ENCODE measurements around the gene MEIS2. TPM values are rescaled to one million over a fixed set of nuclear protein-coding genes. Genes with fewer than 3 reads are reported as not detected.
A peak's percentile ranks its signal among the peaks of the same experiment; 100 is the strongest.

MEIS2 gene
- total RNA-seq, 1 donor from 2014 or later = 76.9 TPM

DNA sequence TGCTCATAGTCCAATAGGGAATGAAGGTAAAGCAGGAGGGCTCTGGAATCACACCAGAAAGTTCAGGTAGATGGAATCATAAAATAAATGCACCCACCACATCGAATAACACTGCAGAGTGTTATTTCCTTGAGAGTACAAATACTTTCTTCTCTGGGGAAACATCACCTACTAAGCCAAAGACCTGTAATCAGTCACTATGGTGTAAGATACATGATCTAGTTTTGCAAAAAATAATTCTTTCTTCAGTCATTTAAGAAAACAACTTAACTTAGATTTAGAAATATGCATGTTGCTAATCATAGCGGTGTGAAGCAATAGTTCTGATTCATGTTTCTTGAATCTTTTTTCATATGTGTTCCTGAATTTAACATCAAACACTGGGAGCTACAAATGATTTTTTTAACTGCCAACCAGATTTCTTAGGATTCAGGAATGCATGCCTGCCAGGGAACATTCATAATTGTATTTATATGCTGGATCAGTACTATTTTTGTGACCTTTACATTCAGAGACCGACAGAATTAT is 40.2 kb upstream of the MEIS2 start:
- TF ChIP-seq POLR2AphosphoS5 (IDR thresholded peaks at IDR 0.05; ENCODE audit: insufficient read depth in 1 of 2, low read depth in 1 of 2) = no peak
- TF ChIP-seq, protein P1, sequence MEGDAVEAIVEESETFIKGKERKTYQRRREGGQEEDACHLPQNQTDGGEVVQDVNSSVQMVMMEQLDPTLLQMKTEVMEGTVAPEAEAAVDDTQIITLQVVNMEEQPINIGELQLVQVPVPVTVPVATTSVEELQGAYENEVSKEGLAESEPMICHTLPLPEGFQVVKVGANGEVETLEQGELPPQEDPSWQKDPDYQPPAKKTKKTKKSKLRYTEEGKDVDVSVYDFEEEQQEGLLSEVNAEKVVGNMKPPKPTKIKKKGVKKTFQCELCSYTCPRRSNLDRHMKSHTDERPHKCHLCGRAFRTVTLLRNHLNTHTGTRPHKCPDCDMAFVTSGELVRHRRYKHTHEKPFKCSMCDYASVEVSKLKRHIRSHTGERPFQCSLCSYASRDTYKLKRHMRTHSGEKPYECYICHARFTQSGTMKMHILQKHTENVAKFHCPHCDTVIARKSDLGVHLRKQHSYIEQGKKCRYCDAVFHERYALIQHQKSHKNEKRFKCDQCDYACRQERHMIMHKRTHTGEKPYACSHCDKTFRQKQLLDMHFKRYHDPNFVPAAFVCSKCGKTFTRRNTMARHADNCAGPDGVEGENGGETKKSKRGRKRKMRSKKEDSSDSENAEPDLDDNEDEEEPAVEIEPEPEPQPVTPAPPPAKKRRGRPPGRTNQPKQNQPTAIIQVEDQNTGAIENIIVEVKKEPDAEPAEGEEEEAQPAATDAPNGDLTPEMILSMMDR (IDR thresholded peaks at IDR 0.05) = no peak
- no peak for TF ChIP-seq POLR2A (IDR thresholded peaks at IDR 0.05)
- Histone ChIP-seq H3K9me3 (no peaks in the 10 kb centered on the region), H3K4me1 (no peaks in the 10 kb centered on the region), H3K36me3 (no peaks in the 10 kb centered on the region), H3K4me3 (no peak overlapping the region), H3K27ac (no peak overlapping the region), H3K27me3 (no peaks in the 10 kb centered on the region)
- no peak for DNase-seq (ENCODE audit: extremely low spot score in 2 of 2)
- intact Hi-C loops (cut with DNase I) = no loop called here

DNA sequence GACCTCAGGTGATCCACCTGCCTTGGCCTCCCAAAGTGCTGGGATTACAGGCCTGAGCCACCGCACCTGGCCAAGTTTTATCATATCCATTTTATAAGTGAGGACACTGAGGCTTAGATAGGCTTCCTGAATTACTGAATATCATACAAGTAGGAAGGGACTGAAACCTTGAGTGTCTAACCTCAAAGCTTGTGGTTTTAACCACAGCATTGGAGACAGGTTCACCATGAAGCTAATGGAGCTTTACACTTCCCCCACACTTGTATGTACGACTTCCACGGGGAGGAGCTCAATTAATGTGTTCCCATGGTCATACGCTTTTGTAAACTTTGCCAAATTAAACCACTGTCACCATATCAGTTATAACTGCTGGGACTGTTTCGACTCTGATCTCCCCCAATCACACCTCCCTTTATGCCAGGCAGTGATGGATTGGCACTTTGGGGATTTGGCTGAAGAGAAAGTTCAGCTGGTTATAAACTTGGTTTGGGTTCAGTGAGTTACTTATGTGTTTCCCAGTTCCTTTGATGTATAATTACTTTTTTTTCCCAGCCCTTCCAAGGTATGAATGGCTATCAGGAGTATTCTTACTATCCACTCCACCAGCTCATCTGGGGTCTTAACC is 38.4 kb upstream of the MEIS2 start:
- Histone ChIP-seq H3K4me3 (no peak overlapping the region), H3K27ac (no peak overlapping the region), H3K4me1 (no peaks in the 10 kb centered on the region), H3K9me3 (no peaks in the 10 kb centered on the region), H3K36me3 (no peaks in the 10 kb centered on the region), H3K27me3 (no peaks in the 10 kb centered on the region)
- intact Hi-C loops (cut with DNase I) = no loop called here
- no peak for TF ChIP-seq POLR2AphosphoS5 (IDR thresholded peaks at IDR 0.05; ENCODE audit: insufficient read depth in 1 of 2, low read depth in 1 of 2)
- TF ChIP-seq, protein P1 (IDR thresholded peaks at IDR 0.05) = no peak
- no peak for TF ChIP-seq POLR2A (IDR thresholded peaks at IDR 0.05)
- DNase-seq (ENCODE audit: extremely low spot score in 2 of 2) = no peak

GRCh38 chr15:37137221-37137620 is 36.9 kb upstream of the MEIS2 start:
- intact Hi-C loops (cut with DNase I) = no loop called here

GRCh38 chr15:37136666-37137065 is 36.3 kb upstream of the MEIS2 start:
- no peaks in the 10 kb centered on the region for H3K9me3 ChIP-seq
- intact Hi-C loops (cut with DNase I) = no loop called here
- no peak for DNase-seq (ENCODE audit: extremely low spot score in 2 of 2)

More at GRCh38 chr15:37137221-37137620, 36.9 kb upstream of the MEIS2 start:
- no peaks in the 10 kb centered on the region for H3K36me3 ChIP-seq
- no peak overlapping the region for H3K27ac ChIP-seq
- H3K4me3 ChIP-seq = no peak overlapping the region
- no peak for DNase-seq (ENCODE audit: extremely low spot score in 2 of 2)
- no peaks in the 10 kb centered on the region for H3K9me3 ChIP-seq
- no peaks in the 10 kb centered on the region for H3K27me3 ChIP-seq
- TF ChIP-seq, protein P1 (IDR thresholded peaks at IDR 0.05) = no peak
- no peak for TF ChIP-seq POLR2AphosphoS5 (IDR thresholded peaks at IDR 0.05; ENCODE audit: insufficient read depth in 1 of 2, low read depth in 1 of 2)
- no peaks in the 10 kb centered on the region for H3K4me1 ChIP-seq

DNA sequence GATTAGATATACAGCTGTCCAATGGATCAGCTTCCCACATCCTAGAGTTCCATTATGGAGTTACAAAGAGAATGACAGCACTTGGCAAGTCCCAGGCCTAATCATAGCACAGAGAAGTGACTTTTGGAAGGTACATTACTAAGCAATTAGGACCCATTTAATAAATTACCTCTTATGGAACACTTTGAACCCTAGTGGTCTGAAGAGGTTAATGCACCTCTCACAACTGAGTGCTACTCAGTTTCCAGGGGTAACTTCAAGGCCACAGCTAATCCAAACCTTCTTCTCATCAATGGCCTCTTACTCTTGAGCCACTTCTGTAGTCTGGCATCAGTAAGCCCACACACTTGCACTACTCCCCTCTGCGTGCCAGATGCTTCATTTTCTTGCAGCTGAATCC is 34.9 kb upstream of the MEIS2 start:
- Histone ChIP-seq H3K36me3 (no peaks in the 10 kb centered on the region), H3K4me1 (no peaks in the 10 kb centered on the region), H3K9me3 (no peaks in the 10 kb centered on the region), H3K4me3 (no peak overlapping the region), H3K27ac (no peak overlapping the region), H3K27me3 (no peaks in the 10 kb centered on the region)
- TF ChIP-seq, protein P1 (IDR thresholded peaks at IDR 0.05) = peak in 1 of 3 experiments; percentile 15
- no peak for TF ChIP-seq POLR2A (IDR thresholded peaks at IDR 0.05)
- no peak for DNase-seq (ENCODE audit: extremely low spot score in 2 of 2)
- intact Hi-C loops (cut with DNase I) = no loop called here

More at GRCh38 chr15:37136666-37137065, 36.3 kb upstream of the MEIS2 start:
- Histone ChIP-seq H3K27ac (no peak overlapping the region), H3K27me3 (no peaks in the 10 kb centered on the region), H3K4me3 (no peak overlapping the region), H3K4me1 (no peaks in the 10 kb centered on the region), H3K36me3 (no peaks in the 10 kb centered on the region)
- no peak for TF ChIP-seq POLR2AphosphoS5 (IDR thresholded peaks at IDR 0.05; ENCODE audit: insufficient read depth in 1 of 2, low read depth in 1 of 2)
- TF ChIP-seq, protein P1 (IDR thresholded peaks at IDR 0.05) = no peak
- TF ChIP-seq POLR2A (IDR thresholded peaks at IDR 0.05) = no peak

Measured in vagina (tissue), 2 donors.